ENCODE data around the gene CYP8B1. TPM values are rescaled to one million over a fixed set of nuclear protein-coding genes. Genes with fewer than 3 reads are reported as not detected.

CYP8B1 gene
- total and polyA plus RNA-seq, 2 of the 13 experiments (the other 11 are each of a cell fraction or from before 2014, with no cell fraction given): 0.58 to 2.0 TPM

- TF ChIP-seq MTF1 (CRISPR knock-in tag; IDR thresholded peaks at IDR 0.05) (no peak), CHCHD3 (CRISPR knock-in tag; IDR thresholded peaks at IDR 0.05) (no peak), KDM6A (CRISPR knock-in tag; IDR thresholded peaks at IDR 0.05; ENCODE audit: low read depth) (peak; percentile 92), HNRNPK (IDR thresholded peaks at IDR 0.05; ENCODE audit: low read depth, low read length, poor library complexity, severe bottlenecking) (no peak), ELF4 (CRISPR knock-in tag; IDR thresholded peaks at IDR 0.05; ENCODE audit: borderline replicate concordance) (no peak), CTCF (CRISPR knock-in tag; IDR thresholded peaks at IDR 0.05) (no peak), NFE2L2 (IDR thresholded peaks at IDR 0.05; ENCODE audit: low read length) (no peak), ZNF709 (CRISPR knock-in tag; IDR thresholded peaks at IDR 0.05) (0 out of 2 replicates have a peak, but pooled peaks have one; percentile 40), NFAT5 (CRISPR knock-in tag; IDR thresholded peaks at IDR 0.05) (no peak), RBFOX2 (IDR thresholded peaks at IDR 0.05; ENCODE audit: low read depth, low read length) (no peak), MEIS1 (CRISPR knock-in tag; IDR thresholded peaks at IDR 0.05; ENCODE audit: borderline replicate concordance) (no peak), YY1 (IDR thresholded peaks at IDR 0.05; ENCODE audit: insufficient read depth, insufficient replicate concordance, low read depth, low read length) (peak; percentile 44), ZNF510 (CRISPR knock-in tag; IDR thresholded peaks at IDR 0.05; ENCODE audit: low read depth) (no peak), RCOR2 (CRISPR knock-in tag; IDR thresholded peaks at IDR 0.05) (peak; percentile 81), GTF3A (CRISPR knock-in tag; conservative IDR thresholded peaks at IDR 0.05) (no peak), ZNF639 (CRISPR knock-in tag; conservative IDR thresholded peaks at IDR 0.05) (no peak), ZNF891 (CRISPR knock-in tag; IDR thresholded peaks at IDR 0.05) (no peak), GFI1 (CRISPR knock-in tag; IDR thresholded peaks at IDR 0.05; ENCODE audit: borderline replicate concordance) (peak; percentile 82)
- TF ChIP-seq, protein P1, sequence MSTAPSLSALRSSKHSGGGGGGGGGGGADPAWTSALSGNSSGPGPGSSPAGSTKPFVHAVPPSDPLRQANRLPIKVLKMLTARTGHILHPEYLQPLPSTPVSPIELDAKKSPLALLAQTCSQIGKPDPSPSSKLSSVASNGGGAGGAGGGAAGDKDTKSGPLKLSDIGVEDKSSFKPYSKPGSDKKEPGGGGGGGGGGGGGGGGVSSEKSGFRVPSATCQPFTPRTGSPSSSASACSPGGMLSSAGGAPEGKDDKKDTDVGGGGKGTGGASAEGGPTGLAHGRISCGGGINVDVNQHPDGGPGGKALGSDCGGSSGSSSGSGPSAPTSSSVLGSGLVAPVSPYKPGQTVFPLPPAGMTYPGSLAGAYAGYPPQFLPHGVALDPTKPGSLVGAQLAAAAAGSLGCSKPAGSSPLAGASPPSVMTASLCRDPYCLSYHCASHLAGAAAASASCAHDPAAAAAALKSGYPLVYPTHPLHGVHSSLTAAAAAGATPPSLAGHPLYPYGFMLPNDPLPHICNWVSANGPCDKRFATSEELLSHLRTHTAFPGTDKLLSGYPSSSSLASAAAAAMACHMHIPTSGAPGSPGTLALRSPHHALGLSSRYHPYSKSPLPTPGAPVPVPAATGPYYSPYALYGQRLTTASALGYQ (CRISPR knock-in tag; IDR thresholded peaks at IDR 0.05): peak; percentile 83; the same call in 1 of the 2 replicates
Measured at GRCh38 chr3:42853739-42854302, 21.9 kb downstream of the CYP8B1 start (continued).

Measured in HepG2 (cell line).